BE2C (cell line): Measurements from ENCODE around the gene ATP8A2.

ENCODE experiments used
- DNase-seq: peaks from one replicate; pipeline ENCODE4 v3.0.0-alpha.2; 2020
- H3K27me3 ChIP-seq: fragments of 250-450 bp; sonication (Bioruptor Pico); 2 replicates; pipeline ENCODE4 v1.5.1; 2020; ENCODE audit warnings: mild to moderate bottlenecking
- H3K36me3 ChIP-seq: fragments of 250-450 bp; sonication (Bioruptor Pico); 2 replicates; pipeline ENCODE4 v1.5.1; 2020; ENCODE audit warnings: mild to moderate bottlenecking
- H3K4me1 ChIP-seq: fragments of 250-450 bp; sonication (Bioruptor Pico); 2 replicates; pipeline ENCODE4 v1.5.1; 2020
- H3K4me3 ChIP-seq: 2 replicates; pipeline ENCODE4 v1.5.1; 2011; ENCODE audit warnings: low read depth, low read length
- H3K9me3 ChIP-seq: fragments of 250-450 bp; sonication (Bioruptor Pico); 2 replicates; pipeline ENCODE4 v1.5.1; 2020
- CTCF ChIP-seq: IDR thresholded peaks from 2 replicates; pipeline ENCODE4 v1.5.1; 2012; ENCODE audit warnings: mild to moderate bottlenecking, low read depth, low read length

ATP8A2 gene

GRCh38 chr13:25746131-25746530 lies 374.4 kb downstream of the ATP8A2 start:
- H3K4me3 ChIP-seq = no peak overlapping the region
- no peak for TF ChIP-seq CTCF
- no peaks in the 10 kb centered on the region for H3K4me1 ChIP-seq
- H3K27me3 ChIP-seq = no peaks in the 10 kb centered on the region
- no peaks in the 10 kb centered on the region for H3K36me3 ChIP-seq
- H3K9me3 ChIP-seq = no peaks in the 10 kb centered on the region
- DNase-seq = no peak

GRCh38 chr13:25752957-25753551 lies 381.3 kb downstream of the ATP8A2 start:
- no peaks in the 10 kb centered on the region for H3K9me3 ChIP-seq
- no peak for DNase-seq
- no peak for TF ChIP-seq CTCF
- no peaks in the 10 kb centered on the region for H3K36me3 ChIP-seq
- H3K4me3 ChIP-seq = no peak overlapping the region
- H3K27me3 ChIP-seq = no peaks in the 10 kb centered on the region
- no peaks in the 10 kb centered on the region for H3K4me1 ChIP-seq

- Histone ChIP-seq H3K27me3 (no peaks in the 10 kb centered on the region), H3K9me3 (no peaks in the 10 kb centered on the region), H3K4me3 (no peak overlapping the region), H3K4me1 (no peaks in the 10 kb centered on the region), H3K36me3 (no peaks in the 10 kb centered on the region)
- DNase-seq = no peak
- TF ChIP-seq CTCF = no peak
Observed at GRCh38 chr13:25753976-25754375, 382.2 kb downstream of the ATP8A2 start.

GRCh38 chr13:25756251-25756650 lies 384.5 kb downstream of the ATP8A2 start:
- TF ChIP-seq CTCF = no peak
- no peak for DNase-seq

GRCh38 chr13:25756912-25757311 lies 385.1 kb downstream of the ATP8A2 start:
- H3K4me3 ChIP-seq = no peak overlapping the region
- no peaks in the 10 kb centered on the region for H3K27me3 ChIP-seq
- no peaks in the 10 kb centered on the region for H3K36me3 ChIP-seq
- no peak for TF ChIP-seq CTCF
- DNase-seq = no peak
- H3K9me3 ChIP-seq = no peaks in the 10 kb centered on the region
- H3K4me1 ChIP-seq = no peaks in the 10 kb centered on the region

More at GRCh38 chr13:25756251-25756650, 384.5 kb downstream of the ATP8A2 start:
- Histone ChIP-seq H3K4me1 (no peaks in the 10 kb centered on the region), H3K27me3 (no peaks in the 10 kb centered on the region), H3K4me3 (no peak overlapping the region), H3K9me3 (no peaks in the 10 kb centered on the region), H3K36me3 (no peaks in the 10 kb centered on the region)

- Histone ChIP-seq H3K4me3 (no peak overlapping the region), H3K36me3 (no peaks in the 10 kb centered on the region), H3K27me3 (no peaks in the 10 kb centered on the region), H3K9me3 (no peaks in the 10 kb centered on the region), H3K4me1 (no peaks in the 10 kb centered on the region)
- no peak for TF ChIP-seq CTCF
- no peak for DNase-seq
Observed at GRCh38 chr13:25761041-25761440, 389.3 kb downstream of the ATP8A2 start.
